ENCODE measurements around the gene ABCC9.

The ABCC9 gene

DNA sequence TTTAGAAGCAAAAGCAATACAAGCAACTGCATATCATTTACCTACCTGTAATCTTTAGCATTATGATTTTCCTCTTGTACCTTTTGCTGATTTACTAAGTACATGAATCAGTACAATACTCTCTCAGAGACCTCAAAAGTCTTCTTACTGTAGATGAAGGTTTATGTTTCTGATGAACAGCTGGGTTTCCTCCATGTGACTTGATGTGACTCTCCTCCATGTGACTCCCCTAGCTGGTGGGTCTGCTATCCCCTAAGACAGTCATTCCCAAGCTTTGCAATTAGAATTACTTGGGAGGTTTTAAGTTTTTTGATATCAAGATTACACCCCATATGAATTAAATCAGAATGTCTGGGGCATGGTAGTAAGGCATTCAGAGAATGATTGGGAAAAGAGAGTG, 32.0 kb upstream of the ABCC9 start:
- H3K9ac ChIP-seq (ENCODE audit: low read length) = no peak overlapping the region
- no peaks in the 10 kb centered on the region for H4K20me1 ChIP-seq (ENCODE audit: low read depth, low read length)
- H3K27ac ChIP-seq (ENCODE audit: low read depth, low read length) = no peak overlapping the region
- no peaks in the 10 kb centered on the region for H3K36me3 ChIP-seq (ENCODE audit: low read length)
- H3K4me3 ChIP-seq (ENCODE audit: insufficient read depth, low read length, poor library complexity, severe bottlenecking) = no peak overlapping the region
- H3K27me3 ChIP-seq (ENCODE audit: low read length) = no peaks in the 10 kb centered on the region
- H3K4me2 ChIP-seq (ENCODE audit: low read depth, low read length, poor library complexity, severe bottlenecking) = no peak overlapping the region
- H3K9me2 ChIP-seq (replicated peaks; ENCODE audit: insufficient read depth, low read length) = no peaks in the 10 kb centered on the region
- no peak overlapping the region for H2AFZ ChIP-seq (ENCODE audit: low read depth, low read length, severe bottlenecking)
- no peaks in the 10 kb centered on the region for H3K9me3 ChIP-seq (ENCODE audit: insufficient read depth, low read length)
- no peaks in the 10 kb centered on the region for H3K79me2 ChIP-seq (ENCODE audit: insufficient read depth, low read length)
- TF ChIP-seq EZH2phosphoT487 (conservative IDR thresholded peaks at IDR 0.05; ENCODE audit: low read length) = no peak
- TF ChIP-seq, protein P1, sequence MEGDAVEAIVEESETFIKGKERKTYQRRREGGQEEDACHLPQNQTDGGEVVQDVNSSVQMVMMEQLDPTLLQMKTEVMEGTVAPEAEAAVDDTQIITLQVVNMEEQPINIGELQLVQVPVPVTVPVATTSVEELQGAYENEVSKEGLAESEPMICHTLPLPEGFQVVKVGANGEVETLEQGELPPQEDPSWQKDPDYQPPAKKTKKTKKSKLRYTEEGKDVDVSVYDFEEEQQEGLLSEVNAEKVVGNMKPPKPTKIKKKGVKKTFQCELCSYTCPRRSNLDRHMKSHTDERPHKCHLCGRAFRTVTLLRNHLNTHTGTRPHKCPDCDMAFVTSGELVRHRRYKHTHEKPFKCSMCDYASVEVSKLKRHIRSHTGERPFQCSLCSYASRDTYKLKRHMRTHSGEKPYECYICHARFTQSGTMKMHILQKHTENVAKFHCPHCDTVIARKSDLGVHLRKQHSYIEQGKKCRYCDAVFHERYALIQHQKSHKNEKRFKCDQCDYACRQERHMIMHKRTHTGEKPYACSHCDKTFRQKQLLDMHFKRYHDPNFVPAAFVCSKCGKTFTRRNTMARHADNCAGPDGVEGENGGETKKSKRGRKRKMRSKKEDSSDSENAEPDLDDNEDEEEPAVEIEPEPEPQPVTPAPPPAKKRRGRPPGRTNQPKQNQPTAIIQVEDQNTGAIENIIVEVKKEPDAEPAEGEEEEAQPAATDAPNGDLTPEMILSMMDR (IDR thresholded peaks at IDR 0.05; ENCODE audit: insufficient read depth, low read length, poor library complexity, severe bottlenecking) = no peak
- no peaks in the 10 kb centered on the region for H3F3A ChIP-seq (ENCODE audit: insufficient read depth)

DNA sequence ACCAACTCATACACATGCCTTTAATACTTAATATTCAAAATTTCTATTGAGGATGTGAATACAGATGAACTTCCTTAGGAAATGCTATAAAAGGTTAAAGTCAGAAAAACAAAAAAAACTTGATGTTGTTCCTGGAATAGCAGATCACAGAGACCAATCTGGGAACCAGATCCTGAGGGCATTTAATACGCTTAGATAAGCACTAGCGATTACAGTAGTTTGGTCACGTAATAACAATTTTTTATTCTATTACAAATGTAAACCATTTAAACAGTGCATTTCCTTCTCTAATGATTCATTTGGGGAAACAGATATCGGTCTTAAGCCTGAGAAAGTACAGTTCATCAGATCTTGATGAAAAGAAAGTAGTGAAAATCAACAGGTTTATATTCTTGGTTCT, 30.8 kb upstream of the ABCC9 start:
- Histone ChIP-seq H3K9me2 (replicated peaks; ENCODE audit: insufficient read depth, low read length) (no peaks in the 10 kb centered on the region), H3K4me2 (ENCODE audit: low read depth, low read length, poor library complexity, severe bottlenecking) (no peak overlapping the region), H3K9me3 (ENCODE audit: insufficient read depth, low read length) (no peaks in the 10 kb centered on the region), H3K79me2 (ENCODE audit: insufficient read depth, low read length) (no peaks in the 10 kb centered on the region), H4K20me1 (ENCODE audit: low read depth, low read length) (no peaks in the 10 kb centered on the region), H3K27ac (ENCODE audit: low read depth, low read length) (no peak overlapping the region), H3K4me3 (ENCODE audit: insufficient read depth, low read length, poor library complexity, severe bottlenecking) (no peak overlapping the region), H3F3A (ENCODE audit: insufficient read depth) (no peaks in the 10 kb centered on the region), H3K27me3 (ENCODE audit: low read length) (no peaks in the 10 kb centered on the region), H3K9ac (ENCODE audit: low read length) (no peak overlapping the region), H2AFZ (ENCODE audit: low read depth, low read length, severe bottlenecking) (no peak overlapping the region), H3K36me3 (ENCODE audit: low read length) (no peaks in the 10 kb centered on the region)
- no peak for TF ChIP-seq EZH2phosphoT487 (conservative IDR thresholded peaks at IDR 0.05; ENCODE audit: low read length)
- TF ChIP-seq, protein P1 (IDR thresholded peaks at IDR 0.05; ENCODE audit: insufficient read depth, low read length, poor library complexity, severe bottlenecking) = no peak

DNA sequence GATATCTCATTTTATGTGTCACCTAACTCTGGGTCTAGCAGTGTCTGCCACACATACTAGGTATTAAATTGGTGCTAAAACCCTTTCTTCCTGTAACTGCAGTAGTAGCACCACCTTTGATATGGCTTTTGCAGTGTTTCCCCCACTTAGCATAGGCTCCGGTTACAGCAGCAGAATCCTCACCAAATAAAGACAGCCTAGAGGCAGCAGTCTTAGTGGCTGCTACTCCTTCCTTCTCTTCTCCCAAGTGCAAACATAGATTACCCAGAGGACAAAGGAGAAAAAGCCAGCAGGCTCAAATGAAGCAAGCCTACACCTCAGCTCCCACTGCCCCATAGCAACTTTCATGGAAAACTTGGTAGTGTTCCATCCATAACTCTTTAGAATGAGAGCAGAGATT, 30.1 kb upstream of the ABCC9 start:
- Histone ChIP-seq H3K9me2 (replicated peaks; ENCODE audit: insufficient read depth, low read length) (no peaks in the 10 kb centered on the region), H3K36me3 (ENCODE audit: low read length) (no peaks in the 10 kb centered on the region), H3K4me2 (ENCODE audit: low read depth, low read length, poor library complexity, severe bottlenecking) (no peak overlapping the region), H3K27ac (ENCODE audit: low read depth, low read length) (no peak overlapping the region), H3K27me3 (ENCODE audit: low read length) (no peaks in the 10 kb centered on the region), H3K4me3 (ENCODE audit: insufficient read depth, low read length, poor library complexity, severe bottlenecking) (no peak overlapping the region), H2AFZ (ENCODE audit: low read depth, low read length, severe bottlenecking) (no peak overlapping the region), H3K79me2 (ENCODE audit: insufficient read depth, low read length) (no peaks in the 10 kb centered on the region), H4K20me1 (ENCODE audit: low read depth, low read length) (no peaks in the 10 kb centered on the region), H3K9me3 (ENCODE audit: insufficient read depth, low read length) (no peaks in the 10 kb centered on the region), H3F3A (ENCODE audit: insufficient read depth) (no peaks in the 10 kb centered on the region), H3K9ac (ENCODE audit: low read length) (no peak overlapping the region)
- no peak for TF ChIP-seq EZH2phosphoT487 (conservative IDR thresholded peaks at IDR 0.05; ENCODE audit: low read length)
- TF ChIP-seq, protein P1 (IDR thresholded peaks at IDR 0.05; ENCODE audit: insufficient read depth, low read length, poor library complexity, severe bottlenecking) = no peak

Data from SU-DHL-6 (cell line).